GM23338 (cell line): ENCODE results near the gene CD300H.

Source experiments
- CREB1 ChIP-seq: fragments of 250-450 bp; sonication (Bioruptor Pico); IDR thresholded peaks from 2 replicates; pipeline ENCODE4 v1.5.0; 2020; ENCODE audit warnings: low read depth, mild to moderate bottlenecking, moderate library complexity
- POLR2AphosphoS5 ChIP-seq: IDR thresholded peaks from 2 replicates; pipeline ENCODE4 v1.6.1; 2016; ENCODE audit warnings: antibody characterized with exemption, low read depth
- TF ChIP-seq, protein P1 (sequence below), 2 experiments: fragments of 200-600 bp in 1 of 2; sonication (generic) in 1 of 2; conservative IDR thresholded peaks; 2 replicates each; pipeline versions ENCODE4 v1.5.1 to v1.6.1; 2016 to 2017; ENCODE audit warnings: antibody characterized with exemption in 2 of 2, low read depth in 2 of 2, mild to moderate bottlenecking in 2 of 2, moderate library complexity in 1 of 2

DNA sequence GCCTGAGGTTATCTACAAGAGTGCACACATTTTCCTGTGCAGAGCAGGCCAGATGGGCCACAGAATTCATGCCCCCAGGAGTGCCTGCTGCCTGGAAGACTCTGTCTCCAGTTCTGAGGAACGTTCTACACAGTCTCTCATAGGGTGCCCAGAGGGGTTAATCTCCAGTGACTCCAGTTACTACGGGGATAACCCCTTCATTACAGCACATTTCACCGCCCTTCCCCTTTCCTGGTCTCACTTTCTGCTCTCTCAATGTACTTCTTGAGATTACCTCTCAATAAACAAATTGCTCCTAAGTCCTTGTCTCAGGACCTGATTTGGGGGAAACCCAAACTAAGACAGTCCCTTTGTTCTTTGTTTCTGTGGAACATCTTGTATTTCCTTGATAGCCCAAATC, 5.7 kb downstream of the CD300H start:
- TF ChIP-seq, protein P1, sequence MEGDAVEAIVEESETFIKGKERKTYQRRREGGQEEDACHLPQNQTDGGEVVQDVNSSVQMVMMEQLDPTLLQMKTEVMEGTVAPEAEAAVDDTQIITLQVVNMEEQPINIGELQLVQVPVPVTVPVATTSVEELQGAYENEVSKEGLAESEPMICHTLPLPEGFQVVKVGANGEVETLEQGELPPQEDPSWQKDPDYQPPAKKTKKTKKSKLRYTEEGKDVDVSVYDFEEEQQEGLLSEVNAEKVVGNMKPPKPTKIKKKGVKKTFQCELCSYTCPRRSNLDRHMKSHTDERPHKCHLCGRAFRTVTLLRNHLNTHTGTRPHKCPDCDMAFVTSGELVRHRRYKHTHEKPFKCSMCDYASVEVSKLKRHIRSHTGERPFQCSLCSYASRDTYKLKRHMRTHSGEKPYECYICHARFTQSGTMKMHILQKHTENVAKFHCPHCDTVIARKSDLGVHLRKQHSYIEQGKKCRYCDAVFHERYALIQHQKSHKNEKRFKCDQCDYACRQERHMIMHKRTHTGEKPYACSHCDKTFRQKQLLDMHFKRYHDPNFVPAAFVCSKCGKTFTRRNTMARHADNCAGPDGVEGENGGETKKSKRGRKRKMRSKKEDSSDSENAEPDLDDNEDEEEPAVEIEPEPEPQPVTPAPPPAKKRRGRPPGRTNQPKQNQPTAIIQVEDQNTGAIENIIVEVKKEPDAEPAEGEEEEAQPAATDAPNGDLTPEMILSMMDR (conservative IDR thresholded peaks at IDR 0.05; ENCODE audit: low read depth in 2 of 2): no peak
- TF ChIP-seq CREB1 (CRISPR knock-in tag) (no peak), POLR2AphosphoS5 (no peak)
